HG03575 (cell line): ENCODE data around the gene IL2RG.

Experiments used
- ATAC-seq: cut with Tn5 transposase; IDR thresholded peaks from one replicate; pipeline ENCODE4 v1.9.1; 2021; ENCODE audit not compliant: unreplicated experiment, insufficient number of reproducible peaks, low FRiP score; ENCODE audit errors: extremely low read depth

The IL2RG gene

DNA sequence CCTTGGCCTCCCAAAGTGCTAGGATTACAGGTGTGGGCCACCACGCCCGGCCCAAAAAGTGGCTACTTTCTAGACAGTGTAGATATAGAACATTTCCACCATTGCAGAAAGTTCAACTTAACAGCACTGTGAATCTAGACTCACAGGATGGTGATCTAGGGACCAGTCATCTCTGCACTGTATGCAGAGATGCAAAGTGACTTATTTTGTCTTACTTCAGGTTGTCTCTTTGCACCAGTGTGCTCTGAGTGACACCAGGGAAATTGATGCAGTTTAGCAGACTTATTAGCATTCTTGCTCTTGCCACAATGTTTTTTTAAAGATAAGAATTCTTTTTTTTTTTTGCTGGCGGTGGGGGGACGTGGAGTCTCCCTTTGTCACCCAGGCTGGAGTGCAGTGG is 28.6 kb downstream of the IL2RG start:
- no peak for ATAC-seq

DNA sequence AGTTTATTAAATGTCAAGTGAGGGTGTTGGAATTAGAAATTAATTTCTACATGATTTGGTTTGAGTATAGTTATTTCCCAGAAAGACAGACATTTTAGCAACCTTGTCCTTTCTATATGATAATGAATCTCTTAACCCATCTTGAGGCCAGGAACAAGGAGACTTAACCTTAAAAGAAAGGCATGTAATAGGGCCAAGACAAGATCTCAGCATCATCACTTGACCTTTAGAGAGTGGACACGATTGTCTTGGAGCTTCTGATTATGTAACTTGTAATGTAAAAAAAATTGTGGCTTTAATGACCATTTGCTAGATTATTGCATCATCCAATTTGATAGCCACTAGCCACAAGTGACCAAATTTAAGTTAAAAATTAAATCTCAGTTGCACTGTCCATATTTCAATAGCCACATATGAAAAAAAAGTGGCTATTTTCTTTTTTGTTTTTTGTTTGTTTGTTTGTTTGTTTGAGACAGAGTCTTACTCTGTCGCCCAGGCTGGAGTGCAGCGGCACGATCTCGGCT is 29.2 kb downstream of the IL2RG start:
- ATAC-seq = no peak

DNA sequence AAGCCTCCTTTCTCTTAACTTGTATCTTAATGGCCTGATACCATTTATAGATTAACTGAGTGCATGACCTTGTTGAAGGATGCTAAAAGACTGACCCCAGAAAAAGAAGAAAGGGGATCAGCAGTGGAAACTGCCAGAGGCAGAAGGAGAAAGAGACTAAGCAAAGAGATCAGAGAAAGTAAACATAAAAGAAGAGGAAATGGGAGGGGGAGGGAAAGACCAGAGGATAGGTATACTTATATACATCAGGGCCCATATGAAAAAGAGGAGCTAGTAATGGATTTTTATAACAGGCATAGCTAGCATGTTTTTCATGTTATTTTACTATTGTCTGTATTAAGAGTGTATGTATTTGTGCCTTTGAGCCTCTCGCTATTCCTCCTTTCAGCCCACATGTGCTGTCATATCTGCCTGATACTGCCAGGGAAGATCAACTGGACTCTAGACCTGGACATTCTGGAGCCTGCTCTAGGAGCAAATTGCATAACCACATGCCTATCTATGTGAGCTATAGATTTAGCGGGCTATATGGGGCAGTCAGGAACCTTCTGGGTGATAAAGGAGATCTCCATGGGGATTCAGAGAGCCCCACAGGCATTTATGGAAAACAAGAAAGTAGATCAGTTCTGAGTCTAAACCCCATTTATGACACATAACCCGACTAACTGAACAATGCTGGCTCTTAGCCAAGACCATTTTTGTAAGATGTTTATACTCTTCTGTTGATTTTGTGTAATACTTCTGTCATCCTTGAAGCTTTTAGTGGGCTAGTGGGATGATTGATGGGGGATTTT is 29.9 kb downstream of the IL2RG start:
- ATAC-seq = no peak

DNA sequence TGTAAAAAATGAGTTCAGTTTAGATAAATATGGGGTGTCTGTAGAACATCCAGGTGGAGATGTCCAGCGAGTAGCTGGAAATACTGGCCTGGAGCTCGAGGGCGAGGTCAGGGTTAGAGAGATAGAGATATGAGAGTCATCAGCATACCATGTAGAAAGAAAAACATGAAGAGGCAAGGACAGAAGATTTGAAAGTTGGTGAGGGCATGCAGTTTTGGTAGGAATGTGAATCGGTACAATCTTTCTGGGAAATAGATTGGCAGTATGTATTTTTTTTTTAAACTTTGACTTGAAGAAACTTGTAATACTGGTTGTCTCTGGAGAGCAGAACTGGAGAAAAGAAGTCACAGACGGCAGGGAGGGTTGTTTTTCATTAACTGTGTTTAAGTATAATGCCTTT is 40.8 kb downstream of the IL2RG start:
- ATAC-seq = no peak

DNA sequence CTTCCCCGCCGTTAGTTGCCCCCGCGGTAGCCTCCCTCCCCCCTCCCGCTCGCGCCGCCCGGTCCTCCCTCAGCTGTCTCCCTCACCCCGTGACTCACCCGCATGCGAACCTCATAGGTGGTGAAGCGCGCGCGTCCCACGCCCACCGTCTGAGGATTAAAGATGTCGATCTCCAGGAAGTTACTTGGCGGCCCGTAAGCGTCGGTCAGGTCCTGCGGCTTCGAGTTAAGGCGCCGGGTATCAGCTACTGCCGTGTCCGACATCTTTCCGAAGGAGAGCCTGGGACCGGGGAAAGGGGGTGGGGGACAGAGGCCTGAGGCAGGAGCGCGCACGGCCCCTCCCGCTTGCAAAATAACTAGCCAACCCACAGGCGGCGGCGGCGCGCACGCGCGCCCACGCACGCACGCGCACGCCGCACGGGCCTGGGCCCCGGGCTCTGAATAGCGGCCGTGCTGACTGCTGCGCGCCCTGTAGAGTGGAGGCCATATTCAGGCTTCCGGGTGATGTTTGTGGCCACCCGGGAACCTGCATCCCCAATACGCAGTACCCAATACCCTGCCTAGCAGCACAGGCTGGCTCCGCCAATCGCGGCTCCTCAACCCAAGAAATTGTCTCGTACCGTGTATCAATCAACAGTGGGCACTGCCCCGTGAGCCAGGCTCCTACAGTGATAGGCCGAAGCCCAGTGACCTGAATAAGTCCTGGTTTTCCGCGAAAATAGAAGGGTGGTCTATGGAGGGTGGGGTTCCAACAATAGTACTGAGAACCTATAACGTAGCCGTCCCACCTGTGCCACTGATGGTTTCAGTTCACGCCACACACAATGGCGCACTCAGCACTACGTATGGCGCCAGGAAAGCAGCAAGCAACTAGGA is 43.1 kb downstream of the IL2RG start, which contains the start of gene SNX12:
TSS of gene SNX12 (minus strand) at position 291 of the 875 bp plus-strand sequence. CDS start at position 263, 28 bp downstream.
- ATAC-seq = peak; percentile 84

DNA sequence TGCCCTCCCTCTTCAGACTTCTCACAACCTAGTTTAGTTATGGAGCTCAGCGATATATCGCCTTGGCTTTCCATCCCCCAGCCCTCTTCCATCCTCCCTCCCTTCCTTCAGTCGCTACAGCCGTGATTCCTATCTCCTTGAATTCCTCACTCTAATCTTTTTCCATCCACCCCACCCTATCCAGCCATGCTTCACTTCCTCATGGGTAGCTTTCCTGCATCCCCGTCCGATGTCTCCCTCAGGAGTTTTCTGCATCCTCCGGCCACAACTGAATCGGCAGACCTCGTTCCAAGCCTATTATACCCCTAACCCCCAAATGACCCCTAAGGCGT is 43.7 kb downstream of the IL2RG start:
- no peak for ATAC-seq

DNA sequence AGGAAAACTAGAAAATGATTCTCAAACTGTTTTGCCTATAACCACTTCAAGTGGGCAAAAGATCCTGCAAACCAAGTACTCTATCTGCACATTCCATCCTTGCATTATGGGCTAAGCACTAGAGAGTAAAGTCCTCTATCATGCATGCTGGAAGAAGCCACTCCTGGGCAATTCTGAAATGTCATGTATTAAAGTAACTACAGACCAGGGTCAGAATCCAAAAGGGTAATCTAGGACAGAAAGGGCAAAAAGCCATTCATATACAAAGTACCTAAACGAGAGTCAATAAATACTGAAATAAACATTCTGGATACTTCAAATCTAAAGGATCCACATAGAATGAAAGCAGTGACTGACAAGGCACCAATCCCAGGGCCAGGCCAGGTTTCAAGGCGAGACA is 44.3 kb downstream of the IL2RG start:
- no peak for ATAC-seq

DNA sequence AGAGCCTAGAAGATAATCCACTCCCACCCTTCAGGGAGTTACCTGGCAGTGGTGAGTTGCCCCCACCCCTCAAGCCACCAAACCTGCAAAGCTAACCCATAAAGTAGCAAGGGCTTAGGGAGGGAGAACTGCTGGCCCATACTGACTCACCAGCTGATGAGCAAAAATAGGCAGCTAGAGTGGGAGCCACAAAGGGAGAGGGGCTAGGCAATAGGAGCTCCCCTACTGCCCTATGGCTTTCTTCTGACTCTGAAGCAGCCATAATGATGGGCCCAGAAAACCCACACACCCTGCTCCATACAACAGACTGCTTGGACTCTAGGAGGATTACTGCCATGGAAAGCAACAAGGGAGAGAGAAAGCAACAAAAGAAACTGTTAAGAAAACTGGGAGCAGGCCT is 51.2 kb downstream of the IL2RG start:
- no peak for ATAC-seq

DNA sequence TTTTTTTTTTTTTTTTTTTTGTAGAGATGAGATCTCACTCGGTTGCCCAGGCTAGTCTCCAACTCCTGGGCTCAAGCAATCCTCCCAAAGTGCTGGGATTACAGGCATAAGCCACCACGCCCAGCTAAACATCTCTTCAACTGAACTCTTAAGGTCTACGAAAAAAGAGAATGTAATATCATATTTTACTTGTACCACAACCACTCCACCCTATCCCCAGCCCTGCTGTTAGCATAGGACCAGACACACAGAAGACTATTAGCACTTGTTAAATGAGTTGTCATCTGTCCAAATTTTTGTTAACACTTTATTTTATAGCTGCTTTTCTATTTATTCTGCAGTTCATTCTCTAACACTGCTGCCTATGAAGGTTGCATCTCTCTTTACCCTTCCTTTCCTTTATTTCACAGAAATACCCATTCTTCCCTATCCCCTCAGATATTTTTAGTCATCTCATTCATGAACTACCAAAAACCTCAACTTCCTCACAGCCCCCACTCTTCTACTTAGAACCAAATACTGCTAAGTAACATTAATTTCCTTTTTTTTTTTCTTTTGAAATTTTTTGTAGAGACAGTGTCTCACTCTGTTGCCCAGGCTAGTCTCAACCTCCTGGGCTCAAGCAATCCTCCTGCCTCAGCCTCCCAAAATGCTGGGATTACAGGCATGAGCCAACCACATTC is 53.4 kb downstream of the IL2RG start:
- no peak for ATAC-seq
